Fibroblast of skin of right quadriceps (primary cell): ENCODE results near the gene FHL3.
A peak's percentile ranks its signal among the peaks of the same experiment; 100 is the strongest.
"Not testable (repeated sequence)": the region's sequence is repeated elsewhere in the genome, so short reads cannot be mapped to it uniquely, and the experiment has no call there.

Source experiments
- DNase-seq: peaks from one replicate; pipeline ENCODE4 v3.0.0-alpha.2; 2013

Gene FHL3

GRCh38 chr1:38034871-38035270 is 29.6 kb upstream of the FHL3 start:
- no peak for DNase-seq

GRCh38 chr1:38032992-38033391 is 27.7 kb upstream of the FHL3 start:
- not testable (repeated sequence) for DNase-seq

- no peak for DNase-seq
Measured at GRCh38 chr1:38031513-38031866, 26.2 kb upstream of the FHL3 start.

GRCh38 chr1:38030596-38031512 is 25.5 kb upstream of the FHL3 start:
- DNase-seq, result no peak

GRCh38 chr1:38029685-38030511 is 24.6 kb upstream of the FHL3 start:
- DNase-seq, result peak; percentile 78

GRCh38 chr1:38029081-38029681 is 23.9 kb upstream of the FHL3 start:
- peak; percentile 45 for DNase-seq

GRCh38 chr1:38028671-38029070 is 23.4 kb upstream of the FHL3 start:
- no peak for DNase-seq

GRCh38 chr1:38028105-38028591 is 22.8 kb upstream of the FHL3 start:
- no peak for DNase-seq

GRCh38 chr1:38027201-38028104 is 22.1 kb upstream of the FHL3 start:
- no peak for DNase-seq

- DNase-seq, result peak; percentile 58
Measured at GRCh38 chr1:38026592-38027200, 21.4 kb upstream of the FHL3 start.

GRCh38 chr1:38025664-38026063 is 20.4 kb upstream of the FHL3 start:
- no peak for DNase-seq

GRCh38 chr1:38025233-38025632 is 19.9 kb upstream of the FHL3 start:
- no peak for DNase-seq

- DNase-seq, result no peak
Measured at GRCh38 chr1:38022810-38023209, 17.5 kb upstream of the FHL3 start.

- DNase-seq, result no peak
Measured at GRCh38 chr1:38021969-38022368, 16.7 kb upstream of the FHL3 start.

GRCh38 chr1:38020396-38020795 is 15.1 kb upstream of the FHL3 start:
- no peak for DNase-seq

- DNase-seq, result peak; percentile 54
Measured at GRCh38 chr1:38018864-38019343, 13.6 kb upstream of the FHL3 start.

- no peak for DNase-seq
Measured at GRCh38 chr1:38015978-38016725, 10.8 kb upstream of the FHL3 start.

GRCh38 chr1:38014724-38015424 is 9.6 kb upstream of the FHL3 start:
- DNase-seq, result no peak

- DNase-seq, result no peak
Measured at GRCh38 chr1:38014171-38014570, 8.9 kb upstream of the FHL3 start.

GRCh38 chr1:38013227-38013622 is 7.9 kb upstream of the FHL3 start:
- DNase-seq, result no peak
